Stimulated activated CD4-positive, alpha-beta T cell treated with anti-CD3 and anti-CD28 coated beads, Interleukin-12 subunit alpha, Interleukin-12 subunit beta, amount 100 ng/mL, for 24 hours (primary cell): Measurements from ENCODE around the gene MARS1.
"Not testable (repeated sequence)": the region's sequence is repeated elsewhere in the genome, so short reads cannot be mapped to it uniquely, and the experiment has no call there.

ENCODE experiments used
- DNase-seq, 2 experiments: peaks; one replicate each; pipeline ENCODE4 v3.0.0-alpha.2; 2020; ENCODE audit warnings: low read depth in 2 of 2

MARS1 gene

DNA sequence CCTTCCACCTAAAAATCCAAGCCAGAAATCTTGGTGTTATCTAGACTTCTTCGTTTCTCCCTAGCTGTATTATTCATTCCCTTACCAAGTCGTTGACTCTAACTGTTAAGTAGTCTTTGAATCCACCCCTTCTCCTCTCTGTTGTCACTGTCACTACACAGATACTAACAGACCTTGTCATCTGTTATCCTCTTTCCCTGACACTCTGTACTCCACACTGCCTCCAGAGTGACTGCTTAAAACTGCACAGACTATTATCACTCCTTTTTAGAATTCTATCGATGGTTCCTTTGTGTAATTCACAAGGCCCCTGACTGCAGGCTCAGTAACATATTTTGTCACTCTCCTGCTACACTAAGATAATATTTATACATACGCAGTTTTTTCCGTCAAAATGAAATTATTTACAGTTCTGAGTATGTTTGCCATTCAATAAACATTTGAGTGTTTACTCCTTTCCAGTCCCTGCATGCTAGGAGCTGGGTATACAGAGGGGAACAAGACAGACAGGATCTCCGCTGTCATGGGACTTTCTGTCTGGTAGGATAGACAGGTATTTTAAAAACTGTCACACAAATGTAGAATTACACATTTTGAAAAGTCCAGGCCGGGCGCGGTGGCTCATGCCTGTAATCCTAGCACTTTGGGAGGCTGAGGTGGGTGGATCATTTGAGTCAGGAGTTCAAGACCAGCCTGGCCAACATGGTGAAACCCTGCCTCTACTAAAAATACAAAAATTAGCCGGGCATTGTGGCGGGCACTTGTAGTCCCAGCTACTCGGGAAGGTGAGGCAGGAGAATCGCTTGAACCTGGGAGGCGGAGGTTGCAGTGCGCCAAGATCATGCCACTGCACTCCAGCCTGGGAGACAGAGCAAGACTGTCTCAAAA lies 3.8 kb downstream of the MARS1 start:
- no peak for DNase-seq

- not testable (repeated sequence) for DNase-seq
Observed at GRCh38 chr12:57495051-57495701, 7.3 kb downstream of the MARS1 start.

- DNase-seq = no peak
Observed at GRCh38 chr12:57496822-57497221, 9.0 kb downstream of the MARS1 start.

DNA sequence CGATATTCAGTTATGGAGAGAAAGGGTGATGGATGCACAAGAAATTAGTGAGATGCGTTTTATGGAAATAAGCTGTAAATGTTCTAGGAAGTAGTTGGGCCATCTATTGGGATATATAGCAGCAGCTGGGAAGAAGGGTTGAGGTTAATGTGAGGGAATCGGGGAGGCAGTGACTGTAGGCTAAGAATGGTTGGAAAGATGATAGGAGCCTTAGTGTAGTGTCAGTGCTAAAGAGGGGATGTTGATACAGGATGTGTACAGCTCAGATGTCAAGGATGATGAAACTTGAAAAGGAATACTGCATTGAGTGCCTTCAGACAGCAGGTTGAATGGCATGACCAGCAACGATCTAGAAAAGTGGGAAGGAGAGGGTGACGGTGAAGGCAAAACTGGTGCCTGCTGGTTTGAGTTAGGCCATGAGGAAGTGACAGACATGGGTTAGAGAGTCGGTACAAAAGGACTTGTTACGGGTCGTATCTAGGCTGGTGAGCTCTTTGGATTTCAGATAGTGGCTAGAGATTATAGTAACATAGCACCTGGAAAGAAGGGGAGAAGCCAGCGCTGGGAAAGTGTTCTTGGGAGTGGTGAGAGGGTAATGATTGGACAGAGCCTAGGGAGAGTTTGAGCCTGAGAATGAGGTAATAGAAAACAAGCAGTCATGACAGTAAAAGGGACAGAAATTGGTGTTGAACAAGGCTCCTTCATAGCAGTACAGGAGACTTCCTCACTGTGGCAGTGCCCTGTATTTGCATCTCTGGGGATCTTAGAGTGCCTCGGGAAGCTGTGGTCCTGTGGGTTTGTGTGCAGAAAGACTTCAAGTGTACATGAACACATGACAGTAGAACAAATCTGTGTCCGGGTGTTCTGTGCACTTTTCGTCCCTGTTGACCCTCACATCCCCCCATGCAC lies 9.6 kb downstream of the MARS1 start:
- DNase-seq = no peak

- no peak for DNase-seq
Observed at GRCh38 chr12:57498132-57498502, 10.2 kb downstream of the MARS1 start.

DNA sequence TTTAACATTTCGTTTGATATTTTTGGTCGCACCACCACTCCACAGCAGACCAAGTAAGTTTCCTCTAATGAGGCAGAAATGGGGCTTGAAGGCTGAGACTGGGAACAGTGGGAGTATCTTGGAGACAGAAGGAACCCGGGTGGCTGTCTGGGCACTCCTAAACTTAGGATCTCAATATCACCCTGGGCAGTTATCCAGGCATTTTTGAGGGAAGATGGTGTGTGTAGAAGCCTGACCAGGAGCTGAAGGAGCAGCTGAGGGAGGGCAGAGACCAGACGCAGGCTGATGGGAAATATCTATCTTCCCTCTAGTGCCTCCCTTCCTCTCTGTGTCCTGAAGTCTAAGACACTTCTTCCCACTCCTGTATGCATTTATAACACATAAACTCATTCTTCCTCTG lies 10.7 kb downstream of the MARS1 start:
- no peak for DNase-seq

DNA sequence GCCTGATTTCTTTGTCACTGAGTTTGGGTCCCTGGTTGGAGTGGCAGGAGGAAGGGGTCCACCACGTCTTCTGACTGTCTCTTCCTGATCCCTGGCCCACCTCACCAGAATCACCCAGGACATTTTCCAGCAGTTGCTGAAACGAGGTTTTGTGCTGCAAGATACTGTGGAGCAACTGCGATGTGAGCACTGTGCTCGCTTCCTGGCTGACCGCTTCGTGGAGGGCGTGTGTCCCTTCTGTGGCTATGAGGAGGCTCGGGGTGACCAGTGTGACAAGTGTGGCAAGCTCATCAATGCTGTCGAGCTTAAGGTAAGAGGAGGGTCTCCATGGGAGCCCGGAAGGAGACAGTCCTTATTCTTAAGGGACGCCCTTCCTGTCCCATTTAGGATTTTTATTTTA lies 12.3 kb downstream of the MARS1 start:
- no peak for DNase-seq

GRCh38 chr12:57502311-57502969 lies 14.6 kb downstream of the MARS1 start:
- DNase-seq = not testable (repeated sequence)

- not testable (repeated sequence) for DNase-seq
Observed at GRCh38 chr12:57506541-57506940, 18.7 kb downstream of the MARS1 start.

DNA sequence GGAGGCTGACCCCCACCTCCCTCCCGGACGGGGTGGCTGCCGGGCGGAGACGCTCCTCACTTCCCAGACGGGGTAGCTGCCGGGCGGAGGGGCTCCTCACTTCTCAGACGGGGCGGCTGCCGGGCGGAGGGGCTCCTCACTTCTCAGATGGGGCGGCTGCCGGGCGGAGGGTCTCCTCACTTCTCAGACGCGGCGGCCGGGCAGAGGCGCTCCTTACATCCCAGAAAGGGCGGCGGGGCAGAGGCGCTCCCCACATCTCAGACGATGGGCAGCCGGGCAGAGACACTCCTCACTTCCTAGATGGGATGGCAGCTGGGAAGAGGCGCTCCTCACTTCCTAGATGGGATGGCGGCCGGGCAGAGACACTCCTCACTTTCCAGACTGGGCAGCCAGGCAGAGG lies 19.9 kb downstream of the MARS1 start:
- DNase-seq = not testable (repeated sequence)

DNA sequence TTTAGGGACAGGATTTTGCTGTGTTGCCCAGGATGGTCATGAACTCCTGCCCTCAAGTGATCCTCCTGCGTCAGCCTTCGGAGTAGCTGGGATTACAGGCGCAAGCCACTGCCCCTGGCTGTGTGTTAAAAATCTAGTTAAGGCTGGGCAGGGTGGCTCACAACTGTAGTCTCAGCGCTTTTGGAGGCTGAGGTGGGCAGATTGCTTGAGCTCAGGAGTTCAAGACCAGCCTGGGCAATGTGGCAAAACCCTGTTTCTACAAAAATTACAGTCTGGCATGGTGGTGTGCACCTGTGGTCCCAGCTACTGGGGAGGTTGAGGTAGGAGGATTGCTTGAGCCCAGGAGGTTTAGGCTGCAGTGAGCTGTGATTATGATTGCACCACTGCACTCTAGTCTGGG lies 23.3 kb downstream of the MARS1 start:
- DNase-seq = no peak

- no peak for DNase-seq
Observed at GRCh38 chr12:57511588-57512325, 23.9 kb downstream of the MARS1 start.

- no peak for DNase-seq
Observed at GRCh38 chr12:57512665-57513064, 24.8 kb downstream of the MARS1 start.

- DNase-seq = no peak
Observed at GRCh38 chr12:57513266-57513665, 25.4 kb downstream of the MARS1 start.

GRCh38 chr12:57513677-57514076 lies 25.8 kb downstream of the MARS1 start:
- not testable (repeated sequence) for DNase-seq

- not testable (repeated sequence) for DNase-seq
Observed at GRCh38 chr12:57514246-57514645, 26.4 kb downstream of the MARS1 start.

DNA sequence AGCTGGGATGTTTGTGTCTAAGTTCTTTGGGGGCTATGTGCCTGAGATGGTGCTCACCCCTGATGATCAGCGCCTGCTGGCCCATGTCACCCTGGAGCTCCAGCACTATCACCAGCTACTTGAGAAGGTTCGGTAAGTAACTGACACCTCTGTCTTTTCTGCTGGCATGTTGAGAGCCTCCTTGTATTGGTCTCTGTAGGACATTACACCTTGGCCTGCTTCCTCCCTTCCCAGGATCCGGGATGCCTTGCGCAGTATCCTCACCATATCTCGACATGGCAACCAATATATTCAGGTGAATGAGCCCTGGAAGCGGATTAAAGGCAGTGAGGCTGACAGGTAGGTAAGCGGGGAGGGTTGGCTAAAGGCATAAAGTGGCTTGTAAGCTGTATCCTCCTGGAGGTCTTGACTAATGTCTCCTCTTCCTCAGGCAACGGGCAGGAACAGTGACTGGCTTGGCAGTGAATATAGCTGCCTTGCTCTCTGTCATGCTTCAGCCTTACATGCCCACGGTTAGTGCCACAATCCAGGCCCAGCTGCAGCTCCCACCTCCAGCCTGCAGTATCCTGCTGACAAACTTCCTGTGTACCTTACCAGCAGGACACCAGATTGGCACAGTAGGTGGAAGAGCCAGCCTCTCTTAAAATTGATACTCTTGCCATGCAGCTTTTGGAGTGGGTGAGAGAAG lies 27.0 kb downstream of the MARS1 start:
- DNase-seq = no peak

- DNase-seq = no peak
Observed at GRCh38 chr12:57515408-57515933, 27.6 kb downstream of the MARS1 start.

- DNase-seq = no peak
Observed at GRCh38 chr12:57515934-57516541, 28.2 kb downstream of the MARS1 start.
